Transverse colon (tissue), 4 donors: Measurements from ENCODE around the gene GRIA4.

Experiments
- CTCF ChIP-seq, 5 experiments: fragments of 200-600 bp in 3 of 5; fragments of 450-650 bp in 2 of 5; sonication (generic) in 3 of 5; IDR thresholded peaks; 1 replicate in 2 of 5; 2 replicates in 3 of 5; pipeline ENCODE4 v1.5.1; 2016 to 2017; ENCODE audit warnings: antibody characterized with exemption in 5 of 5, inconsistent platforms in 3 of 5, mild to moderate bottlenecking in 2 of 5, moderate library complexity in 1 of 5
- EP300 ChIP-seq: sonication (generic); formaldehyde crosslinking; IDR thresholded peaks from one replicate; pipeline ENCODE4 v1.6.1; 2017; ENCODE audit warnings: antibody characterized with exemption, low read depth
- POLR2A ChIP-seq: fragments of 450-650 bp; IDR thresholded peaks from one replicate; pipeline ENCODE4 v1.6.1; 2016; ENCODE audit warnings: antibody characterized with exemption, mild to moderate bottlenecking, moderate library complexity
- POLR2AphosphoS5 ChIP-seq, 3 donors: sonication (generic); formaldehyde crosslinking; IDR thresholded peaks; one replicate each; pipeline ENCODE4 v1.6.1; 2016; ENCODE audit warnings: antibody characterized with exemption in 3 of 3

GRCh38 chr11:105923807-105924206 lies 313.9 kb downstream of the GRIA4 start:
- TF ChIP-seq POLR2A (no peak), CTCF (IDR thresholded peaks at IDR 0.05) (no peak), POLR2AphosphoS5 (IDR thresholded peaks at IDR 0.05) (no peak), EP300 (no peak)
